LNCaP clone FGC (cell line): ENCODE measurements around the gene COPS9.

Experiments
- DNase-seq: peaks from one replicate; pipeline ENCODE4 v3.0.0-alpha.2; 2011; ENCODE audit warnings: low read depth
- H3K4me3 ChIP-seq: 2 replicates; pipeline ENCODE4 v1.5.1; 2011; ENCODE audit warnings: mild to moderate bottlenecking, low read depth, low read length, control low read depth
- TF ChIP-seq, protein P1 (sequence below): IDR thresholded peaks from 2 replicates; pipeline ENCODE4 v1.5.1; 2012; ENCODE audit warnings: mild to moderate bottlenecking; ENCODE audit not compliant: control insufficient read depth, insufficient read depth; ENCODE audit errors: extremely low read depth

Gene COPS9

GRCh38 chr2:240131941-240132650, 4.0 kb downstream of the COPS9 start:
- H3K4me3 ChIP-seq: no peak overlapping the region
- TF ChIP-seq, protein P1, sequence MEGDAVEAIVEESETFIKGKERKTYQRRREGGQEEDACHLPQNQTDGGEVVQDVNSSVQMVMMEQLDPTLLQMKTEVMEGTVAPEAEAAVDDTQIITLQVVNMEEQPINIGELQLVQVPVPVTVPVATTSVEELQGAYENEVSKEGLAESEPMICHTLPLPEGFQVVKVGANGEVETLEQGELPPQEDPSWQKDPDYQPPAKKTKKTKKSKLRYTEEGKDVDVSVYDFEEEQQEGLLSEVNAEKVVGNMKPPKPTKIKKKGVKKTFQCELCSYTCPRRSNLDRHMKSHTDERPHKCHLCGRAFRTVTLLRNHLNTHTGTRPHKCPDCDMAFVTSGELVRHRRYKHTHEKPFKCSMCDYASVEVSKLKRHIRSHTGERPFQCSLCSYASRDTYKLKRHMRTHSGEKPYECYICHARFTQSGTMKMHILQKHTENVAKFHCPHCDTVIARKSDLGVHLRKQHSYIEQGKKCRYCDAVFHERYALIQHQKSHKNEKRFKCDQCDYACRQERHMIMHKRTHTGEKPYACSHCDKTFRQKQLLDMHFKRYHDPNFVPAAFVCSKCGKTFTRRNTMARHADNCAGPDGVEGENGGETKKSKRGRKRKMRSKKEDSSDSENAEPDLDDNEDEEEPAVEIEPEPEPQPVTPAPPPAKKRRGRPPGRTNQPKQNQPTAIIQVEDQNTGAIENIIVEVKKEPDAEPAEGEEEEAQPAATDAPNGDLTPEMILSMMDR: no peak
- DNase-seq: no peak

GRCh38 chr2:240131296-240131695, 4.8 kb downstream of the COPS9 start:
- no peak for DNase-seq
- TF ChIP-seq, protein P1: no peak
- no peak overlapping the region for H3K4me3 ChIP-seq

DNA sequence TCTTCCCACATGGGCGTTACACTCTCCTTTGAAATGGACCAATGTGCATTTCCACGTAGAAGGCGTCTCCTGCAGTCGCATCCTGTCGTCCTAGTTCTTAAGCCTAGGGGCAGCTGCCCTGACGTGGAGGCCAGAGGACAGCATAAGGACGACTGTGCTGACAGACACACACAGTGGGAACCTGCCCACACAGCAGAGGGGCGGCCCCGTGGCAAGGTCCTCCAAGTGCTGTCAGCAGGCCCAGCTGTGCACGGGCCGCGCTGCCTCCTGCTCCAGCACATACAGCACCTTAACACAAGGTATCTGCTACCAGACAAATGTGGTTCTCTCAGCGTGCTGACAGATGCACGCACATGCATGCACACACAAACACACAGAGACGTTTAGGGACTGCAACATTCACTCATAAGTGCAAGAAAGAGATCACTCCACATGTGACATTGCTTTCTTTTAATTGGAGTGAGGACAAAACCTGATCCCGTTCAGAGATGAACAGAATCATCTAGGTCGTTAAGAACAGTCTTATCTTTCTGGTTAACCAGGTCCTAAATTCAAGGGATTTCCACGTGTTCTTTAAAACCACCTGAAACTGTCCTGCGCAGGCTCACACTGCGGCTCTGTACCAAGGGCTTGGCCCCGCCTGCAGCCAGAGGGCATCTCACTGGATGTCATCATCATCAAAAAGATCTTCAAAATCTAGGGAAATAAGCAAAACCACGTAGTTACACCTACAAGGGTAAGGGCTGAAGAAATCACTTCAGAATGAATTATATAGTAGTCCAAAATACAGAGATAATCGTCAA, 5.5 kb downstream of the COPS9 start:
- no peak overlapping the region for H3K4me3 ChIP-seq
- DNase-seq: no peak
- TF ChIP-seq, protein P1: no peak

DNA sequence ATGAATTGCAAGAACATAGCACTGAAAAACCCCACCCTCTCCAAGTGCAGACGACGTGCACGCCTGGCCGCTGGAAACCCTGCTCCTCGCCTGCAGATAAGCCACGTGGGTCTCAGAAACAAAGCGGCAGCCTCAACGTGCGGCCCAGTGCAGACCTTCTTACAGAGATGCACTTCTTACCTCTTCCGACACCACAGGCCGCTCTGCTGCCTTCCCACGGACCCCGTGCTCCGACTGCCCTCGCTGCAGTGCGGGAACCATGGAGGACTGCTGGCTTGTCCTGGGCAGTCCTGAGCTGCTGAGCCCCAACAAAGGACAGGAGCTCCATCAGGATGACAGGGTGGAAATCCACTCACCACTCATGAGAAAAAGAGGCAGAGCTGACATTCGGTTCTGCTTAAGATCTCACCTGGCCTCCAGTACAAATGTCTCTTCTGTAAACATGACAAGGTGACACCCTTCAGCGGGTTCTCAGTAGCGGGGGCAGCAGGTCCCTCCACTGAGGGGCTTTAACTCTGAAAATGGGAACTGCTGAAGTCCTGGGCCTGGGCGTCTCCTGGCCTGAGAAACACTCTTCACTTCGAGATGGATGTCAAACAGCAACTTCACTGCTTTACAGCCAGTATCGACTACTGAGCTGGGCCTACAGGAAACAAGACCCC, 6.2 kb downstream of the COPS9 start:
- H3K4me3 ChIP-seq: no peak overlapping the region
- TF ChIP-seq, protein P1: no peak
- no peak for DNase-seq

- H3K4me3 ChIP-seq: no peak overlapping the region
- no peak for DNase-seq
- TF ChIP-seq, protein P1: no peak
Measured at GRCh38 chr2:240129311-240129710, 6.8 kb downstream of the COPS9 start.

GRCh38 chr2:240128608-240129145, 7.4 kb downstream of the COPS9 start:
- TF ChIP-seq, protein P1: no peak
- H3K4me3 ChIP-seq: no peak overlapping the region
- no peak for DNase-seq
